ENCODE data around the gene HOXA3.

HOXA3 gene

GRCh38 chr7:27082171-27082570 lies 70.2 kb downstream of the HOXA3 start:
- no peak for ATAC-seq

DNA sequence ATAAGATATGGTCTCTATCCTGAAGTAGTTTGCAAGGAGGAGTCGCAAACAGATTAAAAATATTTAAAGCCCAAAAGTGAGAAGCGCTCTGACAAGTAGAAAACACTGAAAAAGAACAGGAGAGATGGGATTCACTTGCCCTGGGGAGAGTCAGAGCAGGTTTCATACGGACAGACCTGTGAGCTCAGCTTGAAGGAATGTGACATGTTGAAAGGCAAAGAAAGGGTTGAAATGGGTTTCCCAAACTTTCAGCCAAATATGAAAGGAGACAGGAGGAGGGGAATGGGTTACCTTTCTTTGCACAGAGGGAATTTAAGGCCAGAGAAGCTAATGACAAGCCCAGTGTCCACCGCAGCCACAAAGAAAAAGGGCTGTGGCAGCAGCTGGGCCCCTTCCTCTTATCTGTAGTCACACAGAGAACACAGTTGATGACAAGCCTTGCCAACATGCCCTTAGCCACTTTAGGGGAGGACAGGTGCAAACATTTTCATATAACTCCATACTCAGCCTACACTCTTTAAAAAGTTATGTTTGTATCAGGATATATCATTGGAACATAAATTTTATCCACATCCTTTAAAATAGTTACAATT lies 71.4 kb downstream of the HOXA3 start:
- no peak for ATAC-seq
- TF ChIP-seq ZNF565 (CRISPR knock-in tag; conservative IDR thresholded peaks at IDR 0.05; ENCODE audit: low read depth): no peak
- TF ChIP-seq TOX (CRISPR knock-in tag; IDR thresholded peaks at IDR 0.05; ENCODE audit: borderline replicate concordance): no peak
- TF ChIP-seq CSDC2 (CRISPR knock-in tag; IDR thresholded peaks at IDR 0.05): no peak
- TF ChIP-seq ZNF8 (CRISPR knock-in tag; IDR thresholded peaks at IDR 0.05): no peak
- no peak for TF ChIP-seq RARB (CRISPR knock-in tag; IDR thresholded peaks at IDR 0.05)
- no peak for TF ChIP-seq SNAI2 (CRISPR knock-in tag; IDR thresholded peaks at IDR 0.05)
- TF ChIP-seq CSRNP3 (CRISPR knock-in tag; IDR thresholded peaks at IDR 0.05): no peak
- no peak for TF ChIP-seq BACH2 (CRISPR knock-in tag; IDR thresholded peaks at IDR 0.05; ENCODE audit: borderline replicate concordance)
- no peak for TF ChIP-seq ESRRG (CRISPR knock-in tag; IDR thresholded peaks at IDR 0.05)
- TF ChIP-seq ISL1 (CRISPR knock-in tag; IDR thresholded peaks at IDR 0.05): no peak
- no peak for TF ChIP-seq POU6F1 (CRISPR knock-in tag; IDR thresholded peaks at IDR 0.05; ENCODE audit: borderline replicate concordance, low read depth)
- TF ChIP-seq PATZ1 (CRISPR knock-in tag; IDR thresholded peaks at IDR 0.05; ENCODE audit: borderline replicate concordance): no peak

More at GRCh38 chr7:27082171-27082570, 70.2 kb downstream of the HOXA3 start:
- TF ChIP-seq, protein P1, sequence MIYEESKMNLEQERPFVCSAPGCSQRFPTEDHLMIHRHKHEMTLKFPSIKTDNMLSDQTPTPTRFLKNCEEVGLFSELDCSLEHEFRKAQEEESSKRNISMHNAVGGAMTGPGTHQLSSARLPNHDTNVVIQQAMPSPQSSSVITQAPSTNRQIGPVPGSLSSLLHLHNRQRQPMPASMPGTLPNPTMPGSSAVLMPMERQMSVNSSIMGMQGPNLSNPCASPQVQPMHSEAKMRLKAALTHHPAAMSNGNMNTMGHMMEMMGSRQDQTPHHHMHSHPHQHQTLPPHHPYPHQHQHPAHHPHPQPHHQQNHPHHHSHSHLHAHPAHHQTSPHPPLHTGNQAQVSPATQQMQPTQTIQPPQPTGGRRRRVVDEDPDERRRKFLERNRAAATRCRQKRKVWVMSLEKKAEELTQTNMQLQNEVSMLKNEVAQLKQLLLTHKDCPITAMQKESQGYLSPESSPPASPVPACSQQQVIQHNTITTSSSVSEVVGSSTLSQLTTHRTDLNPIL (CRISPR knock-in tag; IDR thresholded peaks at IDR 0.05; ENCODE audit: low read depth): no peak
- TF ChIP-seq ESRRG (CRISPR knock-in tag; IDR thresholded peaks at IDR 0.05): no peak
- TF ChIP-seq TCF4 (CRISPR knock-in tag; IDR thresholded peaks at IDR 0.05; ENCODE audit: borderline replicate concordance): no peak
- no peak for TF ChIP-seq ZFP3 (CRISPR knock-in tag; IDR thresholded peaks at IDR 0.05)
- TF ChIP-seq ARNTL (CRISPR knock-in tag; IDR thresholded peaks at IDR 0.05; ENCODE audit: borderline replicate concordance, low read depth): no peak
- no peak for TF ChIP-seq CSRNP3 (CRISPR knock-in tag; IDR thresholded peaks at IDR 0.05)
- TF ChIP-seq PATZ1 (CRISPR knock-in tag; IDR thresholded peaks at IDR 0.05; ENCODE audit: borderline replicate concordance): no peak
- no peak for TF ChIP-seq TSHZ2 (CRISPR knock-in tag; IDR thresholded peaks at IDR 0.05)
- TF ChIP-seq TOX (CRISPR knock-in tag; IDR thresholded peaks at IDR 0.05; ENCODE audit: borderline replicate concordance): no peak
- TF ChIP-seq GLIS3 (CRISPR knock-in tag; IDR thresholded peaks at IDR 0.05): no peak
